ENCODE data around the gene CGA. TPM values are rescaled to one million over a fixed set of nuclear protein-coding genes. Genes with fewer than 3 reads are reported as not detected.

Gene CGA
- total and polyA plus RNA-seq, 2 experiments from 2014 or later, result 5.4 to 43.8 TPM

- no peak for TF ChIP-seq EZH2 (IDR thresholded peaks at IDR 0.05; ENCODE audit: borderline replicate concordance)
- TF ChIP-seq, protein P1, sequence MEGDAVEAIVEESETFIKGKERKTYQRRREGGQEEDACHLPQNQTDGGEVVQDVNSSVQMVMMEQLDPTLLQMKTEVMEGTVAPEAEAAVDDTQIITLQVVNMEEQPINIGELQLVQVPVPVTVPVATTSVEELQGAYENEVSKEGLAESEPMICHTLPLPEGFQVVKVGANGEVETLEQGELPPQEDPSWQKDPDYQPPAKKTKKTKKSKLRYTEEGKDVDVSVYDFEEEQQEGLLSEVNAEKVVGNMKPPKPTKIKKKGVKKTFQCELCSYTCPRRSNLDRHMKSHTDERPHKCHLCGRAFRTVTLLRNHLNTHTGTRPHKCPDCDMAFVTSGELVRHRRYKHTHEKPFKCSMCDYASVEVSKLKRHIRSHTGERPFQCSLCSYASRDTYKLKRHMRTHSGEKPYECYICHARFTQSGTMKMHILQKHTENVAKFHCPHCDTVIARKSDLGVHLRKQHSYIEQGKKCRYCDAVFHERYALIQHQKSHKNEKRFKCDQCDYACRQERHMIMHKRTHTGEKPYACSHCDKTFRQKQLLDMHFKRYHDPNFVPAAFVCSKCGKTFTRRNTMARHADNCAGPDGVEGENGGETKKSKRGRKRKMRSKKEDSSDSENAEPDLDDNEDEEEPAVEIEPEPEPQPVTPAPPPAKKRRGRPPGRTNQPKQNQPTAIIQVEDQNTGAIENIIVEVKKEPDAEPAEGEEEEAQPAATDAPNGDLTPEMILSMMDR (IDR thresholded peaks at IDR 0.05; ENCODE audit: poor library complexity), result no peak
- no peak for TF ChIP-seq EZH2phosphoT487 (IDR thresholded peaks at IDR 0.05; ENCODE audit: low read depth, severe bottlenecking, unreplicated experiment)
- Histone ChIP-seq H3K27me3 (no peaks in the 10 kb centered on the region), H3K79me2 (no peaks in the 10 kb centered on the region), H3K9me3 (ENCODE audit: low read depth) (no peaks in the 10 kb centered on the region), H3K4me1 (ENCODE audit: insufficient read depth) (no peaks in the 10 kb centered on the region), H2AFZ (no peak overlapping the region), H3K4me2 (no peak overlapping the region), H3K4me3 (no peak overlapping the region), H3K36me3 (replicated peaks; ENCODE audit: insufficient read depth, low read depth) (no peaks in the 10 kb centered on the region), H4K20me1 (ENCODE audit: insufficient read depth, poor library complexity, severe bottlenecking) (no peaks in the 10 kb centered on the region), H3K27ac (no peak overlapping the region), H3K9me2 (replicated peaks; ENCODE audit: insufficient read depth) (no peaks in the 10 kb centered on the region)
- 73% methylated on average over 4 of the region's 4 CpGs for WGBS (ENCODE audit: low lambda C conversion rate, missing lambda C conversion rate)
- DNase-seq (ENCODE audit: low spot score), result no peak
Observed at GRCh38 chr6:87118054-87118453, 23.1 kb upstream of the CGA start.

GRCh38 chr6:87116922-87117321 is 22.0 kb upstream of the CGA start:
- no peak for DNase-seq (ENCODE audit: low spot score)
- no peak for TF ChIP-seq EZH2phosphoT487 (IDR thresholded peaks at IDR 0.05; ENCODE audit: low read depth, severe bottlenecking, unreplicated experiment)
- TF ChIP-seq EZH2 (IDR thresholded peaks at IDR 0.05; ENCODE audit: borderline replicate concordance), result no peak
- TF ChIP-seq, protein P1 (IDR thresholded peaks at IDR 0.05; ENCODE audit: poor library complexity), result no peak
- H3K36me3 ChIP-seq (replicated peaks; ENCODE audit: insufficient read depth, low read depth), result no peaks in the 10 kb centered on the region
- no peaks in the 10 kb centered on the region for H4K20me1 ChIP-seq (ENCODE audit: insufficient read depth, poor library complexity, severe bottlenecking)
- no peaks in the 10 kb centered on the region for H3K27me3 ChIP-seq
- no peaks in the 10 kb centered on the region for H3K9me3 ChIP-seq (ENCODE audit: low read depth)
- H3K79me2 ChIP-seq, result no peaks in the 10 kb centered on the region
- no peaks in the 10 kb centered on the region for H3K4me1 ChIP-seq (ENCODE audit: insufficient read depth)
- no peak overlapping the region for H3K27ac ChIP-seq
- H3K4me2 ChIP-seq, result no peak overlapping the region
- H3K9me2 ChIP-seq (replicated peaks; ENCODE audit: insufficient read depth), result no peaks in the 10 kb centered on the region
- H2AFZ ChIP-seq, result no peak overlapping the region
- no peak overlapping the region for H3K4me3 ChIP-seq
- 90% methylated on average over 2 of the region's 2 CpGs for WGBS (ENCODE audit: low lambda C conversion rate, missing lambda C conversion rate)

- H2AFZ ChIP-seq, result no peak overlapping the region
Observed at GRCh38 chr6:87115402-87116135, 20.7 kb upstream of the CGA start.

More at GRCh38 chr6:87115402-87116135, 20.7 kb upstream of the CGA start:
- no peak for DNase-seq (ENCODE audit: low spot score)
- Histone ChIP-seq H3K79me2 (no peaks in the 10 kb centered on the region), H3K36me3 (replicated peaks; ENCODE audit: insufficient read depth, low read depth) (no peaks in the 10 kb centered on the region), H4K20me1 (ENCODE audit: insufficient read depth, poor library complexity, severe bottlenecking) (no peaks in the 10 kb centered on the region), H3K27ac (no peak overlapping the region), H3K4me2 (no peak overlapping the region), H3K4me1 (ENCODE audit: insufficient read depth) (no peaks in the 10 kb centered on the region), H3K9me2 (replicated peaks; ENCODE audit: insufficient read depth) (no peaks in the 10 kb centered on the region), H3K4me3 (no peak overlapping the region), H3K9me3 (ENCODE audit: low read depth) (no peaks in the 10 kb centered on the region), H3K27me3 (no peaks in the 10 kb centered on the region)
- TF ChIP-seq EZH2 (IDR thresholded peaks at IDR 0.05; ENCODE audit: borderline replicate concordance) (no peak), EZH2phosphoT487 (IDR thresholded peaks at IDR 0.05; ENCODE audit: low read depth, severe bottlenecking, unreplicated experiment) (no peak)
- TF ChIP-seq, protein P1 (IDR thresholded peaks at IDR 0.05; ENCODE audit: poor library complexity), result no peak
- WGBS (ENCODE audit: low lambda C conversion rate, missing lambda C conversion rate), result 77% methylated on average over 2 of the region's 2 CpGs
